ENCODE results near the gene ZNF385B.
"Not testable (repeated sequence)": the region's sequence is repeated elsewhere in the genome, so short reads cannot be mapped to it uniquely, and the experiment has no call there.

Gene ZNF385B

GRCh38 chr2:179467960-179468359 is 393.5 kb downstream of the ZNF385B start:
- no peak for DNase-seq

GRCh38 chr2:179467111-179467510 is 394.3 kb downstream of the ZNF385B start:
- DNase-seq = no peak

GRCh38 chr2:179461420-179461819 is 400.0 kb downstream of the ZNF385B start:
- no peak for DNase-seq

GRCh38 chr2:179460181-179460929 is 401.1 kb downstream of the ZNF385B start:
- no peak for DNase-seq

- DNase-seq = not testable (repeated sequence)
Measured at GRCh38 chr2:179458113-179458512, 403.3 kb downstream of the ZNF385B start.

- no peak for DNase-seq
Measured at GRCh38 chr2:179455824-179456223, 405.6 kb downstream of the ZNF385B start.

- DNase-seq = no peak
Measured at GRCh38 chr2:179455172-179455524, 406.3 kb downstream of the ZNF385B start.

GRCh38 chr2:179454443-179455171 is 406.8 kb downstream of the ZNF385B start:
- no peak for DNase-seq

GRCh38 chr2:179449010-179449409 is 412.4 kb downstream of the ZNF385B start:
- DNase-seq = no peak

- DNase-seq = no peak
Measured at GRCh38 chr2:179447839-179448447, 413.5 kb downstream of the ZNF385B start.

- no peak for DNase-seq
Measured at GRCh38 chr2:179447421-179447820, 414.0 kb downstream of the ZNF385B start.

GRCh38 chr2:179446476-179447141 is 414.8 kb downstream of the ZNF385B start:
- DNase-seq = no peak

GRCh38 chr2:179444056-179444455 is 417.4 kb downstream of the ZNF385B start:
- no peak for DNase-seq

- DNase-seq = no peak
Measured at GRCh38 chr2:179443180-179443579, 418.2 kb downstream of the ZNF385B start.

GRCh38 chr2:179442206-179442605 is 419.2 kb downstream of the ZNF385B start:
- DNase-seq = no peak

- no peak for DNase-seq
Measured at GRCh38 chr2:179441551-179441950, 419.9 kb downstream of the ZNF385B start.

GRCh38 chr2:179440642-179441251 is 420.7 kb downstream of the ZNF385B start:
- DNase-seq = peak; percentile 26

- DNase-seq = peak; percentile 50
Measured at GRCh38 chr2:179438654-179439053, 422.8 kb downstream of the ZNF385B start.

GRCh38 chr2:179437430-179437829 is 424.0 kb downstream of the ZNF385B start:
- no peak for DNase-seq

GRCh38 chr2:179435566-179435965 is 425.8 kb downstream of the ZNF385B start:
- no peak for DNase-seq

- no peak for DNase-seq
Measured at GRCh38 chr2:179435000-179435399, 426.4 kb downstream of the ZNF385B start.

GRCh38 chr2:179434357-179434756 is 427.1 kb downstream of the ZNF385B start:
- no peak for DNase-seq

GRCh38 chr2:179432751-179433150 is 428.7 kb downstream of the ZNF385B start:
- DNase-seq = no peak
